ENCODE measurements around the gene SOX6.

SOX6 gene

GRCh38 chr11:16261836-16262644 lies 94.3 kb downstream of the SOX6 start:
- peaks cover 8% of the 10 kb centered on the region for H3K9me3 Mint-ChIP-seq
- no peaks in the 10 kb centered on the region for H3K4me1 Mint-ChIP-seq (ENCODE audit: low read depth)
- no peaks in the 10 kb centered on the region for H3K36me3 Mint-ChIP-seq (ENCODE audit: low read depth)
- intact Hi-C loops (cut with micrococcal nuclease) = no loop called here
- no peaks in the 10 kb centered on the region for H3K27me3 Mint-ChIP-seq
- H3K4me3 Mint-ChIP-seq = no peak overlapping the region
- no peak overlapping the region for H3K27ac Mint-ChIP-seq

GRCh38 chr11:16252373-16252772 lies 104.0 kb downstream of the SOX6 start:
- Mint-ChIP-seq H3K4me3 (no peak overlapping the region), H3K27ac (no peak overlapping the region)
- intact Hi-C loops (cut with micrococcal nuclease) = no loop called here

GRCh38 chr11:16248248-16248647 lies 108.1 kb downstream of the SOX6 start:
- no peak overlapping the region for H3K4me3 Mint-ChIP-seq
- intact Hi-C loops (cut with micrococcal nuclease) = no loop called here
- no peaks in the 10 kb centered on the region for H3K36me3 Mint-ChIP-seq (ENCODE audit: low read depth)

More at GRCh38 chr11:16252373-16252772, 104.0 kb downstream of the SOX6 start:
- no peaks in the 10 kb centered on the region for H3K27me3 Mint-ChIP-seq
- H3K4me1 Mint-ChIP-seq (ENCODE audit: low read depth) = no peaks in the 10 kb centered on the region
- H3K36me3 Mint-ChIP-seq (ENCODE audit: low read depth) = no peaks in the 10 kb centered on the region
- peaks cover under 1% of the 10 kb centered on the region for H3K9me3 Mint-ChIP-seq

GRCh38 chr11:16242806-16243205 lies 113.5 kb downstream of the SOX6 start:
- H3K9me3 Mint-ChIP-seq = peaks cover 9% of the 10 kb centered on the region
- H3K4me1 Mint-ChIP-seq (ENCODE audit: low read depth) = no peaks in the 10 kb centered on the region
- H3K4me3 Mint-ChIP-seq = no peak overlapping the region
- no peak overlapping the region for H3K27ac Mint-ChIP-seq
- no peaks in the 10 kb centered on the region for H3K36me3 Mint-ChIP-seq (ENCODE audit: low read depth)
- intact Hi-C loops (cut with micrococcal nuclease) = no loop called here
- H3K27me3 Mint-ChIP-seq = no peaks in the 10 kb centered on the region

More at GRCh38 chr11:16248248-16248647, 108.1 kb downstream of the SOX6 start:
- no peaks in the 10 kb centered on the region for H3K27me3 Mint-ChIP-seq
- H3K4me1 Mint-ChIP-seq (ENCODE audit: low read depth) = no peaks in the 10 kb centered on the region
- H3K9me3 Mint-ChIP-seq = peaks cover 9% of the 10 kb centered on the region
- H3K27ac Mint-ChIP-seq = no peak overlapping the region

GRCh38 chr11:16240687-16241086 lies 115.7 kb downstream of the SOX6 start:
- Mint-ChIP-seq H3K9me3 (no peaks in the 10 kb centered on the region), H3K27ac (no peak overlapping the region), H3K27me3 (no peaks in the 10 kb centered on the region), H3K36me3 (ENCODE audit: low read depth) (no peaks in the 10 kb centered on the region), H3K4me1 (ENCODE audit: low read depth) (no peaks in the 10 kb centered on the region), H3K4me3 (no peak overlapping the region)
- intact Hi-C loops (cut with micrococcal nuclease) = no loop called here

GRCh38 chr11:16239141-16240105 lies 116.9 kb downstream of the SOX6 start:
- Mint-ChIP-seq H3K4me3 (no peak overlapping the region), H3K9me3 (no peaks in the 10 kb centered on the region), H3K27me3 (no peaks in the 10 kb centered on the region), H3K36me3 (ENCODE audit: low read depth) (no peaks in the 10 kb centered on the region), H3K4me1 (ENCODE audit: low read depth) (no peaks in the 10 kb centered on the region), H3K27ac (no peak overlapping the region)
- intact Hi-C loops (cut with micrococcal nuclease) = no loop called here

GRCh38 chr11:16226245-16226644 lies 130.1 kb downstream of the SOX6 start:
- Mint-ChIP-seq H3K36me3 (ENCODE audit: low read depth) (no peaks in the 10 kb centered on the region), H3K4me1 (ENCODE audit: low read depth) (no peaks in the 10 kb centered on the region), H3K4me3 (no peak overlapping the region), H3K9me3 (no peaks in the 10 kb centered on the region), H3K27ac (no peak overlapping the region), H3K27me3 (no peaks in the 10 kb centered on the region)
- intact Hi-C loops (cut with micrococcal nuclease) = no loop called here

GRCh38 chr11:16225623-16226022 lies 130.7 kb downstream of the SOX6 start:
- no peak overlapping the region for H3K4me3 Mint-ChIP-seq
- H3K36me3 Mint-ChIP-seq (ENCODE audit: low read depth) = no peaks in the 10 kb centered on the region
- H3K27ac Mint-ChIP-seq = no peak overlapping the region
- H3K4me1 Mint-ChIP-seq (ENCODE audit: low read depth) = no peaks in the 10 kb centered on the region
- H3K9me3 Mint-ChIP-seq = no peaks in the 10 kb centered on the region
- intact Hi-C loops (cut with micrococcal nuclease) = no loop called here
- H3K27me3 Mint-ChIP-seq = no peaks in the 10 kb centered on the region

- H3K27ac Mint-ChIP-seq = no peak overlapping the region
- no peak overlapping the region for H3K4me3 Mint-ChIP-seq
- H3K36me3 Mint-ChIP-seq (ENCODE audit: low read depth) = no peaks in the 10 kb centered on the region
- no peaks in the 10 kb centered on the region for H3K27me3 Mint-ChIP-seq
- no peaks in the 10 kb centered on the region for H3K9me3 Mint-ChIP-seq
- H3K4me1 Mint-ChIP-seq (ENCODE audit: low read depth) = no peaks in the 10 kb centered on the region
- intact Hi-C loops (cut with micrococcal nuclease) = no loop called here
Observed at GRCh38 chr11:16223558-16223957, 132.8 kb downstream of the SOX6 start.

GRCh38 chr11:16217631-16218030 lies 138.7 kb downstream of the SOX6 start:
- Mint-ChIP-seq H3K4me3 (no peak overlapping the region), H3K36me3 (ENCODE audit: low read depth) (no peaks in the 10 kb centered on the region), H3K4me1 (ENCODE audit: low read depth) (no peaks in the 10 kb centered on the region), H3K9me3 (no peaks in the 10 kb centered on the region), H3K27me3 (no peaks in the 10 kb centered on the region), H3K27ac (no peak overlapping the region)
- intact Hi-C loops (cut with micrococcal nuclease) = no loop called here

GRCh38 chr11:16216831-16217230 lies 139.5 kb downstream of the SOX6 start:
- Mint-ChIP-seq H3K4me1 (ENCODE audit: low read depth) (no peaks in the 10 kb centered on the region), H3K4me3 (no peak overlapping the region), H3K27ac (no peak overlapping the region), H3K9me3 (no peaks in the 10 kb centered on the region), H3K36me3 (ENCODE audit: low read depth) (no peaks in the 10 kb centered on the region), H3K27me3 (no peaks in the 10 kb centered on the region)
- intact Hi-C loops (cut with micrococcal nuclease) = no loop called here

GRCh38 chr11:16215352-16215751 lies 141.0 kb downstream of the SOX6 start:
- Mint-ChIP-seq H3K36me3 (ENCODE audit: low read depth) (no peaks in the 10 kb centered on the region), H3K9me3 (no peaks in the 10 kb centered on the region), H3K4me1 (ENCODE audit: low read depth) (no peaks in the 10 kb centered on the region), H3K27ac (no peak overlapping the region), H3K4me3 (no peak overlapping the region), H3K27me3 (no peaks in the 10 kb centered on the region)
- intact Hi-C loops (cut with micrococcal nuclease) = no loop called here

GRCh38 chr11:16211407-16211806 lies 144.9 kb downstream of the SOX6 start:
- intact Hi-C loops (cut with micrococcal nuclease) = no loop called here
- Mint-ChIP-seq H3K4me1 (ENCODE audit: low read depth) (no peaks in the 10 kb centered on the region), H3K4me3 (no peak overlapping the region), H3K36me3 (ENCODE audit: low read depth) (no peaks in the 10 kb centered on the region), H3K27me3 (no peaks in the 10 kb centered on the region), H3K9me3 (no peaks in the 10 kb centered on the region), H3K27ac (no peak overlapping the region)

- Mint-ChIP-seq H3K9me3 (no peaks in the 10 kb centered on the region), H3K4me1 (ENCODE audit: low read depth) (no peaks in the 10 kb centered on the region), H3K27ac (no peak overlapping the region), H3K36me3 (ENCODE audit: low read depth) (no peaks in the 10 kb centered on the region), H3K4me3 (no peak overlapping the region), H3K27me3 (no peaks in the 10 kb centered on the region)
- intact Hi-C loops (cut with micrococcal nuclease) = no loop called here
Observed at GRCh38 chr11:16204261-16204660, 152.1 kb downstream of the SOX6 start.
